HUES6 (cell line): ENCODE results near the gene SCARB2.
"Not testable (repeated sequence)": the region's sequence is repeated elsewhere in the genome, so short reads cannot be mapped to it uniquely, and the experiment has no call there.

Experiments used
- H3K27ac ChIP-seq: 2 replicates; pipeline ENCODE4 v1.7.0; 2013; ENCODE audit warnings: low read depth, mild to moderate bottlenecking, low read length, inconsistent platforms
- H3K27me3 ChIP-seq: 2 replicates; pipeline ENCODE4 v1.6.1; 2013; ENCODE audit warnings: low read length; ENCODE audit not compliant: control insufficient read depth, insufficient read depth
- H3K36me3 ChIP-seq: 2 replicates; pipeline ENCODE4 v1.6.1; 2013; ENCODE audit warnings: low read length; ENCODE audit not compliant: control insufficient read depth, insufficient read depth
- H3K4me1 ChIP-seq: 2 replicates; pipeline ENCODE4 v1.6.1; 2013; ENCODE audit warnings: low read length; ENCODE audit not compliant: control insufficient read depth, insufficient read depth
- H3K4me3 ChIP-seq: 2 replicates; pipeline ENCODE4 v1.5.1; 2013; ENCODE audit warnings: low read depth, low read length
- H3K9ac ChIP-seq: one replicate; pipeline ENCODE4 v1.6.1; 2013; ENCODE audit warnings: mild to moderate bottlenecking, low read length
- H3K9me3 ChIP-seq: 2 replicates; pipeline ENCODE4 v1.6.1; 2013; ENCODE audit warnings: low read depth, low read length; ENCODE audit not compliant: control insufficient read depth, insufficient read depth

SCARB2 gene

GRCh38 chr4:76243877-76244276, 30.3 kb upstream of the SCARB2 start:
- not testable (repeated sequence) for H3K27me3 ChIP-seq, H3K4me1 ChIP-seq, H3K36me3 ChIP-seq, H3K27ac ChIP-seq, H3K4me3 ChIP-seq, H3K9me3 ChIP-seq, H3K9ac ChIP-seq

- Histone ChIP-seq H3K9ac (no peak overlapping the region), H3K9me3 (peaks cover 10% of the 10 kb centered on the region; the same call in 1 of the 2 replicates), H3K4me3 (no peak overlapping the region), H3K27ac (no peak overlapping the region), H3K4me1 (no peaks in the 10 kb centered on the region), H3K27me3 (no peaks in the 10 kb centered on the region), H3K36me3 (no peaks in the 10 kb centered on the region)
Observed at GRCh38 chr4:76240236-76240635, 26.6 kb upstream of the SCARB2 start.

GRCh38 chr4:76238701-76239100, 25.1 kb upstream of the SCARB2 start:
- Histone ChIP-seq H3K27ac (no peak overlapping the region), H3K4me3 (no peak overlapping the region), H3K9ac (no peak overlapping the region), H3K4me1 (peaks cover 8% of the 10 kb centered on the region; the same call in 1 of the 2 replicates), H3K27me3 (no peaks in the 10 kb centered on the region), H3K36me3 (no peaks in the 10 kb centered on the region), H3K9me3 (peaks cover 10% of the 10 kb centered on the region; the same call in 1 of the 2 replicates)

GRCh38 chr4:76238236-76238635, 24.6 kb upstream of the SCARB2 start:
- Histone ChIP-seq H3K27ac (no peak overlapping the region), H3K9me3 (peaks cover 10% of the 10 kb centered on the region; the same call in 1 of the 2 replicates), H3K36me3 (no peaks in the 10 kb centered on the region), H3K4me1 (peaks cover 11% of the 10 kb centered on the region; the same call in 1 of the 2 replicates), H3K27me3 (no peaks in the 10 kb centered on the region), H3K9ac (no peak overlapping the region), H3K4me3 (no peak overlapping the region)

GRCh38 chr4:76235915-76236314, 22.3 kb upstream of the SCARB2 start:
- peaks cover 16% of the 10 kb centered on the region; the same call in 1 of the 2 replicates for H3K4me1 ChIP-seq
- H3K36me3 ChIP-seq, result peaks cover 3% of the 10 kb centered on the region; the same call in 1 of the 2 replicates
- H3K27ac ChIP-seq, result no peak overlapping the region
- no peak overlapping the region for H3K9ac ChIP-seq
- peaks cover 12% of the 10 kb centered on the region; the same call in 1 of the 2 replicates for H3K9me3 ChIP-seq
- no peaks in the 10 kb centered on the region for H3K27me3 ChIP-seq
- H3K4me3 ChIP-seq, result no peak overlapping the region

GRCh38 chr4:76235407-76235806, 21.8 kb upstream of the SCARB2 start:
- Histone ChIP-seq H3K27me3 (no peaks in the 10 kb centered on the region), H3K4me3 (no peak overlapping the region)

GRCh38 chr4:76234679-76235044, 21.0 kb upstream of the SCARB2 start:
- Histone ChIP-seq H3K36me3 (peaks cover 16% of the 10 kb centered on the region), H3K9me3 (peaks cover 17% of the 10 kb centered on the region), H3K4me3 (peak overlapping the region; percentile 56), H3K4me1 (peaks cover 16% of the 10 kb centered on the region; the same call in 1 of the 2 replicates), H3K9ac (no peak overlapping the region), H3K27me3 (no peaks in the 10 kb centered on the region), H3K27ac (no peak overlapping the region)

More at GRCh38 chr4:76235407-76235806, 21.8 kb upstream of the SCARB2 start:
- H3K27ac ChIP-seq, result no peak overlapping the region
- no peak overlapping the region for H3K9ac ChIP-seq
- peaks cover 16% of the 10 kb centered on the region; the same call in 1 of the 2 replicates for H3K9me3 ChIP-seq
- H3K4me1 ChIP-seq, result peaks cover 16% of the 10 kb centered on the region; the same call in 1 of the 2 replicates
- peaks cover 9% of the 10 kb centered on the region for H3K36me3 ChIP-seq

- peak overlapping the region; percentile 56 for H3K4me3 ChIP-seq
- peaks cover 22% of the 10 kb centered on the region for H3K9me3 ChIP-seq
Observed at GRCh38 chr4:76233967-76234678, 20.5 kb upstream of the SCARB2 start.

GRCh38 chr4:76233529-76233928, 19.9 kb upstream of the SCARB2 start:
- Histone ChIP-seq H3K27me3 (no peaks in the 10 kb centered on the region), H3K9ac (peak overlapping the region; percentile 58), H3K36me3 (peaks cover 21% of the 10 kb centered on the region), H3K4me3 (peak overlapping the region; percentile 56), H3K4me1 (peaks cover 16% of the 10 kb centered on the region; the same call in 1 of the 2 replicates), H3K27ac (peak overlapping the region; percentile 70), H3K9me3 (peaks cover 25% of the 10 kb centered on the region)

More at GRCh38 chr4:76233967-76234678, 20.5 kb upstream of the SCARB2 start:
- peak overlapping the region; percentile 58 for H3K9ac ChIP-seq
- H3K36me3 ChIP-seq, result peaks cover 21% of the 10 kb centered on the region
- peak overlapping the region; percentile 70 for H3K27ac ChIP-seq
- no peaks in the 10 kb centered on the region for H3K27me3 ChIP-seq
- peaks cover 16% of the 10 kb centered on the region; the same call in 1 of the 2 replicates for H3K4me1 ChIP-seq

- peaks cover 16% of the 10 kb centered on the region; the same call in 1 of the 2 replicates for H3K4me1 ChIP-seq
Observed at GRCh38 chr4:76233083-76233482, 19.5 kb upstream of the SCARB2 start.

GRCh38 chr4:76232681-76233080, 19.1 kb upstream of the SCARB2 start:
- no peak overlapping the region for H3K9ac ChIP-seq
- H3K4me3 ChIP-seq, result peak overlapping the region; percentile 56
- H3K4me1 ChIP-seq, result peaks cover 16% of the 10 kb centered on the region; the same call in 1 of the 2 replicates

More at GRCh38 chr4:76233083-76233482, 19.5 kb upstream of the SCARB2 start:
- H3K27ac ChIP-seq, result no peak overlapping the region
- no peaks in the 10 kb centered on the region for H3K27me3 ChIP-seq
- H3K9me3 ChIP-seq, result peaks cover 27% of the 10 kb centered on the region
- peak overlapping the region; percentile 56 for H3K4me3 ChIP-seq
- peaks cover 21% of the 10 kb centered on the region for H3K36me3 ChIP-seq
- H3K9ac ChIP-seq, result no peak overlapping the region

More at GRCh38 chr4:76232681-76233080, 19.1 kb upstream of the SCARB2 start:
- no peaks in the 10 kb centered on the region for H3K27me3 ChIP-seq
- H3K36me3 ChIP-seq, result peaks cover 21% of the 10 kb centered on the region
- H3K27ac ChIP-seq, result no peak overlapping the region
- peaks cover 31% of the 10 kb centered on the region for H3K9me3 ChIP-seq
